HG02610 (cell line): ENCODE data around the gene RAD51B.

Source experiments
- ATAC-seq: cut with Tn5 transposase; IDR thresholded peaks from one replicate; pipeline ENCODE4 v1.9.1; 2021; ENCODE audit warnings: mild to moderate bottlenecking, moderate library complexity; ENCODE audit not compliant: unreplicated experiment

Gene RAD51B

DNA sequence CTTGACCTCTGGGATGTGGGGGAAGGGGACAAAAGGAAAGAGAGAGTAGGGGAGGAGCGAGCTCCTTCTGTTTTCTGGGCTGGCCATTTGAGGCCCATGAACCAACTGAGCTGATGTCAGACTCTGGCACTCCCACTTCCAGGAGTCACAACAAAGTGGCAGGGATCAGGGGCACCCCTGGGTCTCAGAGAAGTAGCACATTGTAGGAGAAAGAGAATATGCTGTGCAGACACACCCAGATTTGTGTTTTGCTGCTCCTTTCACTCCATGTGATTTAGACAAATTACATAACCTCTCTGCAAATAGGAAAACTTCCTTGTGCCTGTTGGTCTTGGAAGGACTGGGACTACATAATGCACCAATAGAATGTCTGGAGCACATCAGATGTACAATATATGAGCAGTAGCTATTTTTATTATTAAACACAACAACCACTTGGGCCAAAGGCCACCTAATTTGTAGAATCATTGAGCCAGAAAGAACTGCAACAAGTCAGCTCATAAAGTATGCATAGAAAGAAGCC is 707.8 kb downstream of the RAD51B start:
- ATAC-seq, result no peak

DNA sequence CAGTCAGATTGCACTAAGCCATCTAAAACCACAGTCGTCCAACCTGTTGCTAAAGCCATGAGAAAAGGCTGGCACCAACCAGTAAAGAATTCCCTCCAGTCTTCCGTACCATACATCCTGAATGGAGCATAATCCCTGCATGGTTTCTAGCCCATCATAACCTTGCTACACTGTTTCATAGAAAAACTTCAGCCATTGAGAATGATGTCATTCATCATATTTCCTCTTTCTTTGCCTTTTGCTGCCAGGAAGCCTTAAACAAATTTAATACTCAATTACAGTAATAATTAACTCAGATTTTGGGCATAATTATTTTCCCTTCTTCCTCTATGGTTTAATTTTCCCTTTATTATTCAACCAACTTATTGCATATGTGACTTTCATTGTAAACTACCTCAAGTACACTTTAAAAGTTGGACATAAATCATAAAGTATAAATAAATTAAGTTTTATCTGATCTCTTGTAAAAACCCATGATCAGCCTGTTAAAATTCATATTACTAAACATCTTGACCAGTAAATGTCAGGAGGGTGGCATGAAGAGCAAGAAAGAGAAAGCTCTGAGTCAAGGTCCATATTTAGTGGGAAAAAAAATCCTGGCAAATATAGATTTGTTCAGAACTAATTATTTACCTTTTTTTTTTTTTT is 708.6 kb downstream of the RAD51B start:
- ATAC-seq, result no peak

DNA sequence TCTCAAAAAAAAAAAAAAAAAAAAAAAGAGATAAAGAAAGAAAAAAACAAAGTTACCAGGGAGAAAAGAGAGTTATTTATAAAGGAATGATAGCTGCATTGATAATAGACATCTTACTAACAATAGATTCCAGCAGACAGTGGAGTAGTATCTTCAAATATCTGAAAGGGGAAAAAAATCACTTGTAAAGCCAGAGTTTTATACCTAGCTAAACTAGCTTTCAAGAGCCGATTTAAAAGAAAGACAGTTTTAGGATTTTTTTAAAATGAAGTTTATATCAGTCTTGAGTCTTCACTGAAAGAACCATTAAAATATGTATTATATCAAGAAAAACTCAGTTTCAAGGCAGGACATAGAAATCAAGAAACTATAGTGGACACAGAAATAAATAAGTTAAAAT is 710.9 kb downstream of the RAD51B start:
- no peak for ATAC-seq

DNA sequence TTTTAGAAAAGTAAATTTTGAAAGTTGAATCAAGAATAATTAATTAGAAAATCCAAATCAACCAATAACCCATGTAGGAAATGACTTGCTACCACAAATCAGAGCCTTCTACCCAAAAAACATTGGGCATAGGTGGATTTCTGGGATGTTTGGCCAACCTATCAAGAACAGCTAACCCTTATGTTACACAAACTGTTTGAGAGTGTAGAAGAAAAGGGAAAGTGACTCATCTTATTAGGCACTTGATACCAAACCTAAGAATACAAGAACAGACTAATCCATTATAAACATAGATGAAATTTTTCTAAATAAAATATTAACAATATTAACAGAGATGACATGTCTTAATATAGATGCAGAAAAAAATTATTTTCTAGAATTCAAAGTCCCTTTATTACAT is 712.9 kb downstream of the RAD51B start:
- ATAC-seq, result no peak

DNA sequence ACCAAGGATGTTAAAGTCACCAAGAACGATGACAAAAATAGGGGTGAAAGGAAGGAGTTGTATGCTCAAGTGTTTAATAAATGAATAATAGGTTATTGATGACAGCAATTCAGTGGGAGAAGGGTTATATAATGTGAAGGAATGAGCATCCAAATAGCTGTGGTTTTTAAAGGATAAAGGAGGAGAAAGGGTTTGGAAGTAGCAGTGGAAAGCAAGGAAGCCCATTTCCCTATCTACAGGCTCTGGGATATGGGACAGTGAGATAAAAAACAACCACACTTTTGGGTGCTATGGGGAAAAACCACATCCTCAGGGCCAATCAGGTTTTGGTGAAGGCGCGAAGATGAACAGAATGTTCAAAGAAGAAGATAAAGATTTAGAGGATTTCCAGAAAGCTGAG is 714.7 kb downstream of the RAD51B start:
- no peak for ATAC-seq

DNA sequence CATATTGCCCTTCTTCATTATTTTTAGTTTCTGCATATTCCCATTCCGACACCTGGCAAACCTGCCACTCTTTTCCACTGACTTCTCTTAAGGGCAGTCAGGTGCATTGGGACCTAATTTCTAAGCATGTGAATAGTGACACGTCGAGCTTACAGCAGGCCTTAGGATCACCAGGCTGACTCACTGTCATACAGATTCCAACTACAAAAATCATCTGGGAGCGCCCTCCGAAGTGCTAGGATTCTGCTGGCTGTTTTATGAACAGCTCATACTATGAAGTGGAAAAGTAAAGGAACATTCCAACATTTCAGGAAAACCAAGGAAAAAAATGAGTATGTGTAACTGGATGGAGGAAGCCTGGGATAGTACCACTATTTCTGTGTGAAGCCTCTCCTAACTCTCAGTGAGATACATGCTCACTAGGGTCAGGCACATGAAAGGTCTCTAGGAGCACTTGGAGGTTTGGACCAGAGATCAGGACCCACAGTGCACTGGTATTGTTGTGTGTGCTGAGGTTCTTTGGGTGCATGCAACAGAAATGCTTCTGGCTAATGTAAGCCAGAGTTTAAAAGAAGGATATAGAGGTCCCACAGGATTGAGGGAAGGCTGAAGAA is 715.9 kb downstream of the RAD51B start:
- no peak for ATAC-seq

GRCh38 chr14:68536018-68536410 is 716.4 kb downstream of the RAD51B start:
- ATAC-seq, result no peak

GRCh38 chr14:68538639-68539038 is 719.1 kb downstream of the RAD51B start:
- no peak for ATAC-seq

- ATAC-seq, result no peak
These were observed 719.7 kb downstream of the RAD51B start for GRCh38 chr14:68539241-68539737.

- no peak for ATAC-seq
These were observed 720.2 kb downstream of the RAD51B start for GRCh38 chr14:68539789-68540188.

- ATAC-seq, result no peak
These were observed 721.8 kb downstream of the RAD51B start for GRCh38 chr14:68541178-68541896.

DNA sequence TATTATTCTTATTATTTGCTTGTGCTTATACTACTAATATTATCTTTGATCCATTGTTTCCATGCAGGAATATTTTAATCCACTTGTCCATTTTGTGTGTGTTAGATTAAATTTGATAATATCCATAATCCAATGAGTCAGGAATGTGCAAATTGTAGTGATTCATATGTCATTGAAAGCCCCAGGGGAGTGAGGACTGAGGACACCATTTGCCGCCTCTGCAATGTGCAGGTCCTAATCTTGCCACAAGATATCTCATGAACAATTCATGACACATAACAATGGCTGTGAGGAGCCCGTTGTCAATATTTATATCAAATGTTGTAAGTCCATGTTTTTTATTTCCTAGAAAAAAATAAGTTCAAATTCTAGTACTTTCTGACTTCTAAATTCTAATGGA is 722.8 kb downstream of the RAD51B start:
- ATAC-seq, result no peak

GRCh38 chr14:68543516-68543915 is 723.9 kb downstream of the RAD51B start:
- no peak for ATAC-seq

DNA sequence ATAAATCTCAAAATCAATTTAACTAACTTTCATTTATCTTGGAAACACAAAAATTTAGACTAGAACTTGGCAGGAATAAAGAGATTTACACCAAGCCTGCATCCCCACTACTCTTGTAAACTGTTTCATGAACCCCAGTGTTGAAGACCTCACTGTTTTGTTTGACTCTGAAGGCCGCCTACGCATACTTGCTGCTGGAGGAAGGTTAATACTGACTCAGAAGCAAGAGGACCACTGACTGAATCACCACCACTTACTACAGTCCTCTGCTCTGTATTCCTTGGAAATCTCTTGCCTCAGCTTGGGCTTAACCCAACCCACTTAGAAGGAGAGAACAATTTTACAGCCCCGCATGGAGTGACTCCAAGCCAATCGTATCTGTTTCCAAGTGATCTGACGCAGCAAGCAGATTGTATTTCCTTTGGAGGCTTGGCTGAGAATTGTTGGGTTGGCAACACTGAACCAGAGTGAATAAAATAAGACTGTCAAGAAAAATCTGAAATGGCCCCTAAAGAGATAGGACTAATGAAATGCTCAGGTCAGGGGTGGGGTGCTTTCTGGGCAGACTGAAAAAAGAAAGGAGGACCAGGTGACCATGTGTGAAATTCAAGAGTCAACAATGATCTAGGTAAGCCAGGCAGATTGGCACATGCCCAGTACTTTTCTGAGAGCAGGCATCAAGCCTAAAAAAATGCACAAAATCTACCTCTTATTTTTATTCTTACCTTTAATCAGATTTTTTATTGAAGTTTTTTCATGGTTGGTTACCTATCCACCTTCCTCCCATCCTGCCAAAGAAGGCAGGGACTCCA is 724.7 kb downstream of the RAD51B start:
- no peak for ATAC-seq

- no peak for ATAC-seq
These were observed 727.3 kb downstream of the RAD51B start for GRCh38 chr14:68546839-68547238.

GRCh38 chr14:68547305-68548193 is 728.0 kb downstream of the RAD51B start:
- no peak for ATAC-seq

- ATAC-seq, result no peak
These were observed 728.9 kb downstream of the RAD51B start for GRCh38 chr14:68548194-68549076.

DNA sequence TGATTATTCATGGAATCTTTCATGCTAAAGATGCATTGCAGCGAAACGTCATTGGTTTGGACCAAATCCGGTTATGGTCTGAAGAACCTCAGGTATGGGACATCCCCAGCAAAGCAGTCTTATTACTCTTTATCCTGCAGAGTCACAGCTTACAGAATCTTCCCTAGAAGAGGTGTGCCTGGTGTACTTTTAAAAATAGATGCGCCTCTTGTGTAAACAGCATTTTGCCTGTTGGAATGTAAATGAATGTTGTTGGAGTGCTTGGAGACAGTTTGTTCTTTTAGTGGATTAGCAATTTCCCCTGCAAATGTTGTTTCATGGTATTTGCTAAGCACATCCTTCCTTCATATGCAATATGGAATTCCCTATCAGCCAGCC is 730.7 kb downstream of the RAD51B start:
- no peak for ATAC-seq

DNA sequence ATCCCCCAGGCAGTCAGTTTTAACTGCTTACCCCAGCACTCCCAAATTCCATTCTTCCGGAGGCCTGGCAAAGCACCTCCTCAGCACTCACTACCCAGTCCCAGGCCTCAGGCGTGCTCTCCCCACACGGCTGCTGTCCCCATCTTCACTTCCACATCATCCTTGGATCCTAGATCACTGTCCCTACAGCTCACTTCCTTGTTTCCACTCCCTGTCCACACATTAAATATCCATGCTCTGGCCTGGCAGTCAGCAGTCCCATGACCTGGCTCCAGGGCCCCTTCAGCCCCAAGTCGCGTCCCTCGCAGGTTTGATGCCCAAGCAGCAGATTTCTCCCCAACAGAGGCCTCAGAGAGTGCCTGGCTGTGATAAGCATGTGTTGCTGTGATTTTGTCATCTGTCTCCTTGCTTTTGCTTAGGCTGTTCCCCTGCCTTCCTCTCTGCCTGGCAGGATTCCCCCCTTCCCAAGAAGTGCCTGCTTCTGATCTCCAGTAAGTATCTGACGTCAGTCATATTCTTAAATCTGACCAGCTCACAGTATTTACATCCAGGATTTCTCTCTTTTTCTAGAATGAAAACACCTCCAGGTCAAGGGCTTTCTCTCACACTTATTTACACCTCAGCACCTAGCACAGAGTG is 731.6 kb downstream of the RAD51B start:
- ATAC-seq, result no peak
